GM23338 (cell line): ENCODE results near the gene RUNX1. TPM values are rescaled to one million over a fixed set of nuclear protein-coding genes. Genes with fewer than 3 reads are reported as not detected.

Source experiments
- ATAC-seq: fragments of 200-7000 bp; cut with Tn5 transposase; 3 replicates; pipeline ENCODE4 v1.9.1; 2020
- DNase-seq: peaks from one replicate; pipeline ENCODE4 v3.0.0-alpha.2; 2015; ENCODE audit warnings: low spot score
- H2AFZ ChIP-seq: fragments of 200-600 bp; sonication (generic); 2 replicates; pipeline ENCODE4 v1.8.0; 2016; ENCODE audit warnings: antibody characterized with exemption, mild to moderate bottlenecking, moderate library complexity
- H3F3A ChIP-seq: fragments of 200-600 bp; sonication (generic); replicated peaks from 2 replicates; pipeline ENCODE4 v1.8.0; 2017; ENCODE audit warnings: antibody characterized with exemption, mixed run types, low read depth
- H3K27ac ChIP-seq: fragments of 200-600 bp; sonication (generic); 2 replicates; pipeline ENCODE4 v1.6.1; 2016; ENCODE audit warnings: low read depth
- H3K27me3 ChIP-seq: fragments of 200-600 bp; sonication (generic); 2 replicates; pipeline ENCODE4 v1.8.0; 2016; ENCODE audit warnings: mild to moderate bottlenecking, mixed run types, moderate library complexity; ENCODE audit not compliant: insufficient read depth
- H3K36me3 ChIP-seq: fragments of 200-600 bp; sonication (generic); 2 replicates; pipeline ENCODE4 v1.8.0; 2016; ENCODE audit warnings: mild to moderate bottlenecking; ENCODE audit not compliant: insufficient read depth
- H3K4me1 ChIP-seq: fragments of 200-600 bp; sonication (generic); 2 replicates; pipeline ENCODE4 v1.8.0; 2016; ENCODE audit warnings: mild to moderate bottlenecking, moderate library complexity; ENCODE audit not compliant: insufficient read depth
- H3K4me2 ChIP-seq: fragments of 200-600 bp; sonication (generic); 2 replicates; pipeline ENCODE4 v1.7.1; 2017; ENCODE audit warnings: mixed run types
- H3K4me3 ChIP-seq: fragments of 200-600 bp; sonication (generic); 2 replicates; pipeline ENCODE4 v1.6.1; 2016; ENCODE audit warnings: mixed run types
- H3K79me2 ChIP-seq: fragments of 200-600 bp; sonication (generic); replicated peaks from 2 replicates; pipeline ENCODE4 v1.8.0; 2017; ENCODE audit warnings: mild to moderate bottlenecking; ENCODE audit not compliant: insufficient read depth
- H3K9me2 ChIP-seq: fragments of 200-600 bp; sonication (generic); 2 replicates; pipeline ENCODE4 v1.8.0; 2017; ENCODE audit not compliant: insufficient read depth
- H4K20me1 ChIP-seq: fragments of 200-600 bp; sonication (generic); replicated peaks from 2 replicates; pipeline ENCODE4 v1.8.0; 2017; ENCODE audit warnings: mild to moderate bottlenecking; ENCODE audit not compliant: insufficient read depth
- H3K27ac Mint-ChIP-seq: 2 replicates; pipeline ENCODE4 v1.8.0; 2020; ENCODE audit warnings: inconsistent platforms, mild to moderate bottlenecking, moderate library complexity, mixed read lengths
- H3K27me3 Mint-ChIP-seq: 3 replicates; pipeline ENCODE4 v1.8.0; 2022; ENCODE audit warnings: low read depth, mild to moderate bottlenecking, moderate library complexity, mixed read lengths, inconsistent platforms; ENCODE audit not compliant: insufficient read depth, poor library complexity
- H3K36me3 Mint-ChIP-seq: 3 replicates; pipeline ENCODE4 v1.8.0; 2021; ENCODE audit warnings: low read depth, mild to moderate bottlenecking, inconsistent platforms, moderate library complexity, mixed read lengths
- H3K4me1 Mint-ChIP-seq: 3 replicates; pipeline ENCODE4 v1.8.0; 2020; ENCODE audit warnings: mild to moderate bottlenecking, inconsistent platforms, mixed read lengths
- H3K4me3 Mint-ChIP-seq: 3 replicates; pipeline ENCODE4 v1.8.0; 2021; ENCODE audit warnings: moderate library complexity, mild to moderate bottlenecking, inconsistent platforms, mixed read lengths
- H3K9me3 Mint-ChIP-seq: 3 replicates; pipeline ENCODE4 v1.8.0; 2020; ENCODE audit warnings: moderate library complexity, mild to moderate bottlenecking, inconsistent platforms, mixed read lengths
- CTCF ChIP-seq, 2 experiments: fragments of 200-600 bp in 1 of 2; sonication (generic) in 1 of 2; conservative IDR thresholded peaks; 2 replicates each; pipeline versions ENCODE4 v1.5.1 to v1.6.1; 2016 to 2017; ENCODE audit warnings: antibody characterized with exemption in 2 of 2, low read depth in 2 of 2, mild to moderate bottlenecking in 2 of 2, moderate library complexity in 1 of 2
- ETS1 ChIP-seq: IDR thresholded peaks from 2 replicates; pipeline ENCODE4 v1.6.1; 2016; ENCODE audit warnings: antibody characterized with exemption
- EZH2 ChIP-seq: fragments of 200-600 bp; sonication (generic); IDR thresholded peaks from one replicate; pipeline ENCODE4 v1.8.0; 2017; ENCODE audit warnings: antibody characterized with exemption, mild to moderate bottlenecking, low read depth; ENCODE audit not compliant: unreplicated experiment
- JUNB ChIP-seq: IDR thresholded peaks from one replicate; pipeline ENCODE4 v1.6.1; 2016; ENCODE audit warnings: antibody characterized with exemption; ENCODE audit not compliant: unreplicated experiment
- POLR2AphosphoS5 ChIP-seq: IDR thresholded peaks from 2 replicates; pipeline ENCODE4 v1.6.1; 2016; ENCODE audit warnings: antibody characterized with exemption, low read depth
- REST ChIP-seq: IDR thresholded peaks from one replicate; pipeline ENCODE4 v1.6.1; 2018; ENCODE audit warnings: antibody characterized with exemption; ENCODE audit not compliant: unreplicated experiment
- STAT1 ChIP-seq: IDR thresholded peaks from one replicate; pipeline ENCODE4 v1.6.1; 2016; ENCODE audit warnings: antibody characterized with exemption; ENCODE audit not compliant: unreplicated experiment
- ZNF114 ChIP-seq: fragments of 250-450 bp; sonication (Bioruptor Pico); IDR thresholded peaks from 2 replicates; pipeline ENCODE4 v1.5.0; 2020; ENCODE audit warnings: mild to moderate bottlenecking, moderate library complexity
- ZNF331 ChIP-seq: fragments of 250-450 bp; sonication (Bioruptor Pico); IDR thresholded peaks from 2 replicates; pipeline ENCODE4 v1.5.0; 2020; ENCODE audit warnings: low read depth, mild to moderate bottlenecking, moderate library complexity
- ZNF462 ChIP-seq: fragments of 250-450 bp; sonication (Bioruptor Pico); IDR thresholded peaks from 2 replicates; pipeline ENCODE4 v1.5.0; 2020; ENCODE audit warnings: mild to moderate bottlenecking, moderate library complexity
- polyA plus RNA-seq: library from polyadenylated mRNA; unstranded; fragments of >200 nt; fragmentation: Nextera tagmentation; extraction: Ambion mirVana; gene quantifications from 2 replicates; pipeline ENCODE4 v1.2.1, GENCODE V29; 2016
- total RNA-seq: library from RNA; depleted of rRNA; stranded (reverse); fragments of >200 nt; shearing (Covaris generic); gene quantifications from 2 replicates; pipeline ENCODE4 v1.2.3, GENCODE V29; 2014

RUNX1 gene
- total and polyA plus RNA-seq, 2 experiments from 2014 or later, result 0.29 to 1.1 TPM

GRCh38 chr21:34779860-34780259 is 269.2 kb downstream of the RUNX1 start (continued):
- TF ChIP-seq ZNF462 (CRISPR knock-in tag), result no peak
- TF ChIP-seq REST, result no peak
- TF ChIP-seq ZNF114 (CRISPR knock-in tag), result no peak

- Mint-ChIP-seq H3K4me3 (no peak overlapping the region), H3K9me3 (no peaks in the 10 kb centered on the region; the same call in 2 of the 3 replicates), H3K36me3 (no peaks in the 10 kb centered on the region), H3K27ac (no peak overlapping the region), H3K27me3 (peaks cover 2% of the 10 kb centered on the region), H3K4me1 (no peaks in the 10 kb centered on the region)
- Histone ChIP-seq H2AFZ (no peak overlapping the region), H4K20me1 (no peaks in the 10 kb centered on the region), H3F3A (no peaks in the 10 kb centered on the region), H3K9me2 (peaks cover 4% of the 10 kb centered on the region), H3K27me3 (no peaks in the 10 kb centered on the region), H3K36me3 (no peaks in the 10 kb centered on the region), H3K27ac (no peak overlapping the region), H3K4me2 (no peak overlapping the region), H3K4me1 (no peaks in the 10 kb centered on the region), H3K79me2 (no peaks in the 10 kb centered on the region), H3K4me3 (no peak overlapping the region)
- ATAC-seq (no peak), DNase-seq (peak; percentile 21)
- TF ChIP-seq EZH2 (no peak), ZNF114 (CRISPR knock-in tag) (no peak), CTCF (conservative IDR thresholded peaks at IDR 0.05; ENCODE audit: low read depth in 2 of 2) (no peak), STAT1 (no peak), JUNB (no peak), ETS1 (no peak), ZNF331 (CRISPR knock-in tag) (no peak), POLR2AphosphoS5 (no peak)
These were observed 273.3 kb downstream of the RUNX1 start for GRCh38 chr21:34775793-34776192.
